Choroid plexus epithelial cell (primary cell): ENCODE results near the gene NBEAL1.
A peak's percentile ranks its signal among the peaks of the same experiment; 100 is the strongest.
"Not testable (repeated sequence)": the region's sequence is repeated elsewhere in the genome, so short reads cannot be mapped to it uniquely, and the experiment has no call there.

Experiments
- DNase-seq: peaks from one replicate; pipeline ENCODE4 v3.0.0-alpha.2; 2010; ENCODE audit warnings: low read depth
- H3K4me3 ChIP-seq: 2 replicates; pipeline ENCODE4 v1.5.1; 2011; ENCODE audit warnings: low read depth, mild to moderate bottlenecking, control low read depth, low read length, moderate library complexity
- TF ChIP-seq, protein P1 (sequence below): conservative IDR thresholded peaks from 2 replicates; pipeline ENCODE4 v1.5.1; 2011; ENCODE audit warnings: low read depth, mild to moderate bottlenecking, control low read depth, inconsistent platforms, low read length, moderate library complexity

NBEAL1 gene

DNA sequence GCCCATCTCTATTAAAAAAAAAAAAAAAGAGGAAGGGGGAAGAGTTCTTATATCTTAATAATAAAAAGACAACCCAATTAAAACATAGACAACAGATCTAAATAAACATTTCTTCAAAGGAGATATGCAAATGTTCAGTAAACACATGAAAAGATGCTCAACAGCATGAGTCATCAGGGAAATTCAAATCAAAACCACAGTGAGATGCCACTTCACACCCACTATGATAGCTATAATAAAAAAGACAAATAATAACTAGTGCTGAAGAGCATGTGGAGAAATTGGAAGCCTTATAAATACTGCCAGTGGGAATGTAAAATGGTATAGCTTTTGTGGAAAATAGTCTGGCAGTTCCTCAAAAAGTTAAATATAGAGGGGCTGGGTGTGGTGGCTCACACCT lies 162.7 kb downstream of the NBEAL1 start:
- TF ChIP-seq, protein P1, sequence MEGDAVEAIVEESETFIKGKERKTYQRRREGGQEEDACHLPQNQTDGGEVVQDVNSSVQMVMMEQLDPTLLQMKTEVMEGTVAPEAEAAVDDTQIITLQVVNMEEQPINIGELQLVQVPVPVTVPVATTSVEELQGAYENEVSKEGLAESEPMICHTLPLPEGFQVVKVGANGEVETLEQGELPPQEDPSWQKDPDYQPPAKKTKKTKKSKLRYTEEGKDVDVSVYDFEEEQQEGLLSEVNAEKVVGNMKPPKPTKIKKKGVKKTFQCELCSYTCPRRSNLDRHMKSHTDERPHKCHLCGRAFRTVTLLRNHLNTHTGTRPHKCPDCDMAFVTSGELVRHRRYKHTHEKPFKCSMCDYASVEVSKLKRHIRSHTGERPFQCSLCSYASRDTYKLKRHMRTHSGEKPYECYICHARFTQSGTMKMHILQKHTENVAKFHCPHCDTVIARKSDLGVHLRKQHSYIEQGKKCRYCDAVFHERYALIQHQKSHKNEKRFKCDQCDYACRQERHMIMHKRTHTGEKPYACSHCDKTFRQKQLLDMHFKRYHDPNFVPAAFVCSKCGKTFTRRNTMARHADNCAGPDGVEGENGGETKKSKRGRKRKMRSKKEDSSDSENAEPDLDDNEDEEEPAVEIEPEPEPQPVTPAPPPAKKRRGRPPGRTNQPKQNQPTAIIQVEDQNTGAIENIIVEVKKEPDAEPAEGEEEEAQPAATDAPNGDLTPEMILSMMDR, result no peak
- peak; percentile 25 for DNase-seq
- H3K4me3 ChIP-seq, result no peak overlapping the region

DNA sequence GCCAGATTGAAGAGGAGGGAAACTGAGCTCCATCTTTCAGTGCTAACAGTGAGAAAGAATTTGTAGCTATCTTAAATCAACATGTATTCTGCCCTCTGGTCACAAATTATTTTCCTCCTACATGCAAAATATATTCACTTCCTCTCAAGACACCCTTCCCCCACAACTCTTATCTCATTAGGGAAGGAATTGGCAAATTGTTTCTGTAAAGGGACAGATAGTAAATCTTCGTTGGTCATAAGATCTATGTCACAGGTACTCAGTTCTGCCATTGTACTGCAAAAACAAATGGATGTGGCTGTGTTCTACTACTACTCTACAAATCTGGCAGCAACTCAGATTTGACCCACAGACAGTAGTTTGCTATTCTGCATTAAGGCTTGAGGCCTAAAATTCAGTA lies 171.2 kb downstream of the NBEAL1 start:
- DNase-seq, result no peak
- TF ChIP-seq, protein P1, result no peak
- no peak overlapping the region for H3K4me3 ChIP-seq

DNA sequence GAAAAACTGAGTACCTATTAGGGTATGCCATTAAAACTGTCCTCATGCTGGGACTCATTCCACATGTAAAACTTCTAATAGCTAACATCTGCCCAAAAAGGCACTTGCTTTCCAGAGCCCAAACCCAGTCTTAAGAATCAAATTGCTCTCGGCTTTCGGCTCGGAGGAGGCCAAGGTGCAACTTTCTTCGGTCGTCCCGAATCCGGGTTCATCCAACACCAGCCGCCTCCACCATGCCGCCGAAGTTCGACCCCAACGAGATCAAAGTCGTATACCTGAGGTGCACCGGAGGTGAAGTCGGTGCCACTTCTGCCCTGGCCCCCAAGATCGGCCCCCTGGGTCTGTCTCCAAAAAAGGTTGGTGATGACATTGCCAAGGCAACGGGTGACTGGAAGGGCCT lies 175.9 kb downstream of the NBEAL1 start:
- not testable (repeated sequence) for H3K4me3 ChIP-seq, DNase-seq

DNA sequence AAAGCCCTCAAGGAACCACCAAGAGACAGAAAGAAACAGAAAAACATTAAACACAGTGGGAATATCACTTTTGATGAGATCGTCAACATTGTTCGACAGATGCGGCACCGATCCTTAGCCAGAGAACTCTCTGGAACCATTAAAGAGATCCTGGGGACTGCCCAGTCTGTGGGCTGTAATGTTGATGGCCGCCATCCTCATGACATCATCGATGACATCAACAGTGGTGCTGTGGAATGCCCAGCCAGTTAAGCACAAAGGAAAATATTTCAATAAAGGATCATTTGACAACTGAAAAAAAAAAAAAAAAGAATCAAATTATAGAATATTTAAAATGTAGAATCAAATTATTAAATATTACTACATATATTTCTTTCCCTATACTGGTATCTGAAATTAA lies 176.4 kb downstream of the NBEAL1 start:
- not testable (repeated sequence) for DNase-seq

DNA sequence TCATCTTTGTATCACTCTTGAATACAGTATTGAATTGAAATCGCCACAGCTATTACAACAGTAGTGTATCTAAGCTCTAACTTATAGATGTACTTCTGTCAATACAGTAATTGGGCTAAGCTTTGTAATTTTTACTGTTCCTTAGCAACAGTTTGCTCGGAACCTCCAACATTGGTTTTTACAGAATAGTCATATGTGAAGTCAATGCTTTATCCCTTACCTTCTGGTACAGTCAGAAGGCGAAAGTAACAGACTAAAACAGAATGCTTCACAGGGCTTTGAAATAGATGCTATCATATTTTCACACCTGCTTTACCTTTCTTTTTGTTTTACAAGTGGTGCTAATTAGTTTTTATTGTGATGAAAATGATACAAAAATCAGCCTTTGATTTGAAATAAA lies 177.3 kb downstream of the NBEAL1 start:
- no peak for DNase-seq
- no peak overlapping the region for H3K4me3 ChIP-seq
- TF ChIP-seq, protein P1, result no peak

More for the DNA sequence above, 176.4 kb downstream of the NBEAL1 start:
- not testable (repeated sequence) for H3K4me3 ChIP-seq

DNA sequence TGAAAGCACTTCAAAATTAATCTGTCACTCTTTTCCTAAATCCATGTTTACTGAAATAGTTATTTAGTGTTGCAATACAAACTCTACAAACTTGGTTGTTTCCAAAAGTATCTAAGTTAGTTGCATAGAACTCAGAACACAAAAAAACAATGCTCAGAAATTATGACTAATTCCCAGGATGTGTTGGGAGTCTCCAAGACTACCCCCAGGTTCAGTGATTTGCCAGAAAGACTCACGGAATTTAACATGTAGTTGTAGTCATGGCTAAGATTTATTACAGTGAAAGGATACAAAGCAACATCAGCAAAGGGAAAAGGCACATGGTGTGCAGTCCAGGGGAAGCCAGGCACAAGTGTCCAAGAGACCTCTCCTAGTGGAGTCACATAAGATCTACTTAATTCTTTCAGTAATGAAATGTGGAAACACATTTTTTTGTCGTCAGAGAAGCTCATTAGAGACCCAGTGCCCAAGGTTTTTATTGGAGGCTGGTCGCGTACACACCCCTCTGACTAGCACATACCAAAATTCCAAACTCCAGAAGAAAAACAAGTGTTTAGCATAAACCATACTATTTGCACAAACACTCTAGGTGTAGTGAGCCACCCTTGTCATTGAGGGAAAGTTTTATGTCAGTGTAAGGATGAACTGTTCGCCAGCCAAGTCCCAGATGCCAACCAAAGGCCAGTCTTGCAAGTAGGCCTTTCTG lies 180.8 kb downstream of the NBEAL1 start:
- TF ChIP-seq, protein P1, result no peak
- DNase-seq, result no peak
- no peak overlapping the region for H3K4me3 ChIP-seq

DNA sequence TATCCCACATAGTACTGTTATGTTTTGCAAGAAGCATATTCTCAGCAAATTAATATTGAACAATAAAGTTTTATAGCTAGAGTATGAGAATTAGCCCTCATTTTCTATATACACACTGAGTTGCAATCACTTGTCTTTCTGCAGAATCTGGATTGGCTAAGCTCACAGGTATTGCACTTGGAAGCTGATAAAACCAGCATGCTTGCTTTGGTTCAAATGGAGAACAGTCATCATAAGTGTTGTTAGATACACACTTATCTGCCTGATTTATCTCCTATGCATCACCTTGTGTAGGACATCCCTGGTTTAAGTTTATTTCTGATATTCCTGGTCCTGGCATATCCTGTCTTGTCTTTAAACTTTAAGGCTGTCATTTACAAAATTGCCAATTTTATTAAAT lies 186.2 kb downstream of the NBEAL1 start:
- TF ChIP-seq, protein P1, result no peak
- DNase-seq, result no peak
- no peak overlapping the region for H3K4me3 ChIP-seq

DNA sequence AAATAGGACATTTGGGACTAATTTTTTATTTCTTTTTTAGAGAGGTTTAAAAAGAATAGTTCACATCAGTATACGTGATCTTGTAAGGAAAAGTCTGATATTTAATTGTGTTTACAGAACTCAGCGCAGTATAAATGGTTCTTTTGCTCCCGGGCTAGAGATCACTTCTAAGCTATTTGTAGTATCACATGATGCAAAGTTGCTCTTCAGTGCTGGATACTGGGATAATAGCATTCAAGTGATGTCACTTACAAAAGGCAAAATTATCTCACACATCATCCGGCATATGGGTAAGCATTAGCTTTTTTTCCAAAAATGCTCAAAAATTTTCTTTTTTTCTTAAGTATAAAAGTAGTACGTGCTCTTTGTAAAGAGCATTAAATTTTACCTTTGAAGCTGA lies 186.8 kb downstream of the NBEAL1 start:
- TF ChIP-seq, protein P1, result no peak
- DNase-seq, result no peak
- H3K4me3 ChIP-seq, result no peak overlapping the region
